GM18951 (cell line): Measurements from ENCODE around the gene P4HA1.
"Not testable (repeated sequence)": the region's sequence is repeated elsewhere in the genome, so short reads cannot be mapped to it uniquely, and the experiment has no call there.

ENCODE experiments used
- POLR2A ChIP-seq: IDR thresholded peaks from 4 replicates; pipeline ENCODE4 v1.6.1; 2011; ENCODE audit warnings: mild to moderate bottlenecking; ENCODE audit not compliant: insufficient read length, insufficient read depth; ENCODE audit errors: extremely low read depth
- in situ Hi-C: fragments of 300-500 bp; cut with MboI; formaldehyde crosslinking; loops from one replicate; pipeline ENCODE4 v1.12.0; 2022; ENCODE audit warnings: low sequenced_read_pairs, mixed read lengths, inconsistent platforms; ENCODE audit not compliant: unreplicated experiment

Gene P4HA1

DNA sequence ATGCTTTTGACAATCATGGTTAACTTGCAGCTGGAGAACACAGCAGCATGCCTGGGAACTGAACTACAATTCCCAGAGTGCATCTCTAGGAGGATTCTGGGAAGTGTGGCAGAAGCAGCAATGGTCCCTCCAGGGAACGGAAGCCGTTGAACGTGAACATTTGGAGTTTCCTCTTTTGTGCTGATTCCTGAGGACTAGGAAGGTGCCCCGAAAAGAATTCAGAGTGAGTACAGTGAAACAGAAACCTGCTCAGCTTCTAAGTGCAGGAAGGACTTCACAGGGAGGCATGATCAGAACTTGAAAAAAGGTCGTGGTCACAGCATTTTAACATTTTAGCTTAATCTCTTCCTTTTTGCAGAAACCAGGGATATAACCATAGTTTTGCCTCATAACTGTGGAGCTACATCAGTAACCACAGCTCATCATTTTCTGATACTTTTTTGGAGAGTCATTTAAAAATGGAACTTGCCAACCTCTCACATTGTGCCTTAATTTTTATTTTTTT, 13.7 kb upstream of the P4HA1 start, which contains the start of gene NUDT13:
TSS of gene NUDT13 (plus strand) at position 111 of the 505 bp plus-strand sequence. CDS start 3,911 bp downstream, outside the sequence.
- in situ Hi-C loops = no loop called here
- peak; percentile 35 for TF ChIP-seq POLR2A

- in situ Hi-C loops = not testable (repeated sequence)
Measured at GRCh38 chr10:73109248-73109652, 12.6 kb upstream of the P4HA1 start.

DNA sequence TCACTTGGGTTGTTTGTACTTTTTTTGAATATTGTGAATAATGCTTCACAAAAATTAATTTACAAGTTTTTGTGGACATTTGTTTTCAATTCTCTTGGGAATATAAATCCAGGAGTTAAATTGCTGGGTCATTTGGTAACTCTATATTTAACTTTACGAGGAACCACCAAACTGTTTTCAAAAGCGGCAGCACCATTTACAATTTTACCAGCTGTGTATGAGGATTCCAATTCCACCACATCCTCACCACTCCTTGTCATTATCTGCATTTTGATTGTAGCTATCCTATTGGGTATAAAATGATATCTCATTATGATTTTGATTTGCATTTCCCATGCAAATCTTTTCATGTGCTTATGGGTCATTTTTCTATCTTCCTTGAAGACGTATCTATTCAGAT, 9.6 kb upstream of the P4HA1 start:
- TF ChIP-seq POLR2A = no peak
- in situ Hi-C loops = no loop called here

DNA sequence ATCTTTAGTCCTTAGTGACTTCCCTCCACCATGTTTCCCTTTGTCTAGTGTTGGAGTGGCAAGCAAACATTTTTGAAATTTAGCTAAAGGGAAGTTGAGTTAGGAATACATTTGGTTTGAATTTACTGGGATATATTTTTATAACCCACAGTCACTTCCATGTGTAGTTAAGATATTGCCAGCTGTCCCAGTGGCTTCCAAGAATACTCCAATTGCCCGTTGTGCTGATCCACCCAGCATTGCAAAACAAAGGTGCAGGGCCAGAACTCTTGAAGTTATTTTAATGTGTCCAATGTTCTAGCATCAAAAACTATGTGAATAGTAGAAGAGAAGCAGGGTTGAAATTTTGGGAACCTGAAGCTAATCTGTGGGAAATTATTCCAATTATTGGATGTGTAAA, 2.5 kb upstream of the P4HA1 start:
- no peak for TF ChIP-seq POLR2A
- in situ Hi-C loops = no loop called here

DNA sequence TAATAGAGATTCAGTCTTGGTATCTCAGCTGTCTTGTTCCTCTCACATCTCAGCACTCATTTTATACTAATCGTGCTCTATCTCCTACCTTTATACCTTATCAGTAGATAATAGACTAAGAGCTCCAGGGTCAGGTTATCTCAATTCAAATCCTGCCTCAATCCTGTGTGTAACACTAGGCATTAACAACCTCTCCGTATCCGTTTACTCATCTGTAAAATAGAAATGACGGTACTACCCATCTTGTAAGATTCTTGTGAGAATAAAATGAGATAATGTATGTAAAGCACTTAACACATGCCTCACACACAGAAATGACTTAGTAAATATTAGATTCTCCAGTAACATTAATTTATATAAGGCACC, 622 bp upstream of the P4HA1 start:
- TF ChIP-seq POLR2A = no peak
- in situ Hi-C loops = no loop called here

DNA sequence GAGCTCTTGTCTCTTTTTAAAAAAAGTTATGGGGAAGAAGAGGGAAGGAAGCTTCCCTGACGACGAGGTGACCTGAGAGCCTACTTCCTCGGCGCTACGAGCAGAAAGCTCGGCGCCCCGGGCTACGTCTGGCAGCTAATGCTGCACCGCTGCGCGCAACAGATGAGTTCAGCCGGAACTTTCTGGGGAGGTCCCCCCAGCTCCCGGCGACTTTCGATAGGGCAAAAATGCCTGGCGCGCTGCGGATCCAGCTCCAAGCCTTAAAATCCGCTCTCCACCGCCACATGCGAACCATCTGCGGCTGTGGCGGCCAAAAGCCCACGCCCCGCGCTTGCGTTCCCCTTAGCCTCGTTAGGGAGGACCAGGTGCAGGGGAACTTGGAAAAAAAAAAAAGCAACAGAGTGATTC, 621 bp downstream of the P4HA1 start:
- TF ChIP-seq POLR2A = peak; percentile 45
- in situ Hi-C loops = no loop called here

- in situ Hi-C loops = no loop called here
- TF ChIP-seq POLR2A = no peak
Measured at GRCh38 chr10:73095481-73096021, 1.1 kb downstream of the P4HA1 start.

- in situ Hi-C loops = no loop called here
- no peak for TF ChIP-seq POLR2A
Measured at GRCh38 chr10:73094986-73095480, 1.6 kb downstream of the P4HA1 start.

DNA sequence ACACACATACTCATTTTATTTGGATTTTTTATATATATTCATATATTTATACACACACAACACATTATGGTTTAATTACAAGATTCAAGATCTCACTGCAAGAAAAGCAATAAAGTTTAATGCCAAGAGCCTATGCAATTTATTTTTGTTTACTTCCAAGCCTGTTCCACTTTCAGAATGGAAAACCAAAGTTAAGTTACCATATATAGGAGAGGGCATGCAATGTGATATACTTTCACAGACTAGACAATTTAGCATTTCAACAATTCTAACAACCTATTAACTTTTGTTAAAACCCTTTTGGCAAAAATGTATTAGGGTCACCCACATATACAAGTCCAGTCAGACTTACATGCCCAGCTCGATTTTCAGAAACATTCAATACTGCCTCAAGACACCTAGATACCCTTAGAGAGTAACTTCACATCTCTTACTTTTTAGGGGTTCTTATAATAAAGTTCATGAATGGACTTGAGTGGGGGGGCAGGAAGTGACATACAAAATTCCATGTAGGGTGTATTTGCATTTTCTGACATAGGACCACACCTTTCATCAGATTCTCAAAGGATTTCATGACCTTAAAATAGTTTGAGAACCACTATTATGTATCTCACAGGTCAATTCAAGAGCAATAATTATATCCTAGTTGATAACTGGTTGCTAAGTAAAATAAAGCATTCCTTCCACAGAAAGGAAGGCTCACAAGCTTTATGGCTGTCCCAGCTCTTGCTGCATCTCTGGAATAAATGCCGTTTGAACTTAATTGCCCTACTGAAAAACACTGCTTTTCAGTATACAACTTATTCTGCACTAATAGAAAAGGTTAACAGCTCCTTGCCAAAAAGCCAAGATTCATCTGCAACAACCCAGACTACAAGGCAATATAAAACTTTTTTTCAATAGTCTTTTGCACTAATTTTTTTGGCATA, 2.5 kb downstream of the P4HA1 start:
- TF ChIP-seq POLR2A = no peak
- in situ Hi-C loops = no loop called here

DNA sequence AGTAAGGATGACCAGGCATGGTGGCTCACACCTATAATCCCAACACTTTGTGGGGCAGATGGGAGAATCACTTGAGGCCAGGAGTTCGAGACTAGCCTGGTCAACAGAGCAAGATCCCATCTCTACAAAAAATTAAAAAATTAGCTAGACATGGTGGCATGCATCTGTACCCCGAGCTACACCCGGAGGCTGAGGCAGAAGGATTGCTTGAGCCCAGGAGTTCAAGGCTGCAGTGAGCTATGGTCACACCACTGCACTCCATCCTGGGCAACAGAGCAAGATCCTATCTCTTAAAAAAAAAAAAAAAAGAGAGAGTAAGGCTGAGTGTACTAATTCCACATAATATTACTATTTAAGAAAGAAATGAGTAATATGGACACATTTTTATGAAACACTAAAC, 3.8 kb downstream of the P4HA1 start:
- in situ Hi-C loops = no loop called here
- TF ChIP-seq POLR2A = no peak

GRCh38 chr10:73088304-73088703, 8.4 kb downstream of the P4HA1 start:
- in situ Hi-C loops = no loop called here
- no peak for TF ChIP-seq POLR2A

GRCh38 chr10:73086816-73087215, 9.8 kb downstream of the P4HA1 start:
- no peak for TF ChIP-seq POLR2A
- in situ Hi-C loops = no loop called here

GRCh38 chr10:73084209-73084608, 12.5 kb downstream of the P4HA1 start:
- TF ChIP-seq POLR2A = no peak
- in situ Hi-C loops = no loop called here

- in situ Hi-C loops = no loop called here
- TF ChIP-seq POLR2A = no peak
Measured at GRCh38 chr10:73083221-73083620, 13.4 kb downstream of the P4HA1 start.

DNA sequence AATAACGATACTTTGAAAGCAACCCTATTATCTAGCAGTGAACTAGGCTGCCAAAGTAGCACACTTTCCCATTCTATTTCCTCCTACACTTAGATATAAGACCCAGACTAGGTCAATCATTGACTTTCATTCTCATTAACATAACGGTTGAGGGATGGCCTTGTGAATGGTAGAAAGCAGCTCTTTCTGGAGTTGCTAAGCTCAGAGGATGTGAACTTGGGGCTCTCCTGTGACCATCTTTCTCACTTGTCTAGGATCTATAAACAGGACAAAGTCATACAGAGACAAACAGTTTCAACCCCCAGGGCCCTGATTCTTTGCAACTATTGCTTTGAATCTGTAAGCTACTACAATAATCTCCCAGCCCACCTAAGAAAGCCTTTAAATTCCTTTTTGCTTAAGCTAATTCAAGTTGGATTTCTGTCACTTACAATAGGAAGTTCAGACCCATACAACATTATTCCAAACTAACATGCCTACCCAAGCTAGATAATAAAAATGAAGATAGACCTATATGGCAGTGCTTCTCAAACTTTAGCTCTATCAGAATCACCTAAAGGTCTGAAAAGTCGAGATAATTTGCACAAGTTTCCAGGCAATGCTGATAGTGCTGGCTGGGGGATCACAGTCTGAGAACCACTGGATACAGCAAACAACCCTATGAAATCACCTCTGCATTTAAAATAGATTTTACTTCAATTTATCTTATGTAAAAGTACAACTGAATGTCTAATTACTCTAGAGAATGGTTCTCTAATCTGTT, 16.7 kb downstream of the P4HA1 start:
- in situ Hi-C loops = no loop called here
- TF ChIP-seq POLR2A = no peak
